Calu3 (cell line): ENCODE data around the gene C1orf35. TPM values are rescaled to one million over a fixed set of nuclear protein-coding genes. Genes with fewer than 3 reads are reported as not detected.

Source experiments
- BruUV-seq: library from RNA; stranded (reverse); fragments of 400-500 nt; replicated peaks from 2 replicates; lab custom pipeline; 2021; lab: Mats Ljungman, UMichigan
- CTCF ChIA-PET: fragments of 300-600 bp; sonication (Branson Sonifier 250); formaldehyde crosslinking; loops from one replicate; lab custom pipeline; 2022; ENCODE audit warnings: antibody characterized with exemption; lab: Charles Lee
- DNase-seq: peaks from one replicate; pipeline ENCODE4 v3.0.0; 2022
- H3K27ac Mint-ChIP-seq: one replicate; pipeline ENCODE4 v1.8.0; 2022; ENCODE audit warnings: mixed read lengths; ENCODE audit not compliant: unreplicated experiment
- H3K27me3 Mint-ChIP-seq: one replicate; pipeline ENCODE4 v1.8.0; 2022; ENCODE audit warnings: mixed read lengths; ENCODE audit not compliant: unreplicated experiment
- H3K36me3 Mint-ChIP-seq: one replicate; pipeline ENCODE4 v1.8.0; 2022; ENCODE audit warnings: mild to moderate bottlenecking, moderate library complexity, mixed read lengths; ENCODE audit not compliant: insufficient read depth, unreplicated experiment
- H3K4me1 Mint-ChIP-seq: one replicate; pipeline ENCODE4 v1.8.0; 2022; ENCODE audit warnings: mild to moderate bottlenecking, low read depth, mixed read lengths; ENCODE audit not compliant: unreplicated experiment
- H3K4me3 Mint-ChIP-seq: one replicate; pipeline ENCODE4 v1.8.0; 2022; ENCODE audit warnings: mild to moderate bottlenecking, low read depth, moderate library complexity, mixed read lengths; ENCODE audit not compliant: unreplicated experiment
- H3K9me3 Mint-ChIP-seq: one replicate; pipeline ENCODE4 v1.8.0; 2022; ENCODE audit warnings: low read depth, mixed read lengths; ENCODE audit not compliant: unreplicated experiment
- intact Hi-C: fragments of 100-400 bp; cut with micrococcal nuclease; formaldehyde crosslinking; loops from one replicate; pipeline ENCODE4 v1.10.0; 2022; ENCODE audit not compliant: unreplicated experiment
- total RNA-seq: library from RNA; stranded (reverse); gene quantifications from 2 replicates; pipeline ENCODE4 v1.2.3, GENCODE V29; 2022
- TF ChIP-seq, protein P1 (sequence below): fragments of 200-600 bp; IDR thresholded peaks from one replicate; pipeline ENCODE4 v1.8.0; 2022; ENCODE audit warnings: antibody characterized with exemption; ENCODE audit not compliant: unreplicated experiment

Gene C1orf35
- total RNA-seq, 1 experiment from 2014 or later = 38.1 TPM

DNA sequence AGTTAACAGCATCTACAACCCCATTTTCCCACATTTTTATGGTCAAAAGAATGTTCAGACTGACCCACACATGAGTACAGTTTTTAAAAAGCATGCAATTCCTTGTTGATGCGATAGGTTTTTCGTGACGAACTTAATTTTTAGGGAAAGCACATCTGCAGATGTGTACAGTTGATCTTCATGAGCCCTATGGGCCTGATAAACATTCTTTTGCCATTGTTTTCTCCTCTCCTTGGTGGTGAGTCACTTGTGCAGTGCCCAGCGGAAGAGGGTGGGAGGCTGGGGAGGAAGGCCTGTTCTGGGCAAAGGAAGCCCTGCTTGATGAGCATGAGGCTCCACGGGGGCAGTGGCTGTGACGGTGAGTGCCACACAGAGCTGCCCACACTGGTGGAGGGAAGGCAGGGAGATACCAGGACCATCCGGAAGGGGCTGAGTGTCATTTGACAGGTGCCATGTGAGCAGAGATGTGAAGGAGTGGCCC is 15.3 kb downstream of the C1orf35 start:
- Mint-ChIP-seq H3K4me3 (peak overlapping the region; percentile 53), H3K27ac (peak overlapping the region; percentile 77), H3K36me3 (peaks cover 100% of the 10 kb centered on the region), H3K4me1 (peaks cover 84% of the 10 kb centered on the region), H3K27me3 (no peaks in the 10 kb centered on the region), H3K9me3 (no peaks in the 10 kb centered on the region)
- CTCF ChIA-PET = interaction anchor here (0.8 to 1.4 kb wide), 2 partner anchors 36 to 88 kb away, joined by 3 read pairs; no protein-coding TSS in a partner anchor
- peak; percentile 48 for DNase-seq
- TF ChIP-seq, protein P1, sequence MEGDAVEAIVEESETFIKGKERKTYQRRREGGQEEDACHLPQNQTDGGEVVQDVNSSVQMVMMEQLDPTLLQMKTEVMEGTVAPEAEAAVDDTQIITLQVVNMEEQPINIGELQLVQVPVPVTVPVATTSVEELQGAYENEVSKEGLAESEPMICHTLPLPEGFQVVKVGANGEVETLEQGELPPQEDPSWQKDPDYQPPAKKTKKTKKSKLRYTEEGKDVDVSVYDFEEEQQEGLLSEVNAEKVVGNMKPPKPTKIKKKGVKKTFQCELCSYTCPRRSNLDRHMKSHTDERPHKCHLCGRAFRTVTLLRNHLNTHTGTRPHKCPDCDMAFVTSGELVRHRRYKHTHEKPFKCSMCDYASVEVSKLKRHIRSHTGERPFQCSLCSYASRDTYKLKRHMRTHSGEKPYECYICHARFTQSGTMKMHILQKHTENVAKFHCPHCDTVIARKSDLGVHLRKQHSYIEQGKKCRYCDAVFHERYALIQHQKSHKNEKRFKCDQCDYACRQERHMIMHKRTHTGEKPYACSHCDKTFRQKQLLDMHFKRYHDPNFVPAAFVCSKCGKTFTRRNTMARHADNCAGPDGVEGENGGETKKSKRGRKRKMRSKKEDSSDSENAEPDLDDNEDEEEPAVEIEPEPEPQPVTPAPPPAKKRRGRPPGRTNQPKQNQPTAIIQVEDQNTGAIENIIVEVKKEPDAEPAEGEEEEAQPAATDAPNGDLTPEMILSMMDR = no peak
- no TSS peak for BruUV-seq
- intact Hi-C loops = no loop called here

DNA sequence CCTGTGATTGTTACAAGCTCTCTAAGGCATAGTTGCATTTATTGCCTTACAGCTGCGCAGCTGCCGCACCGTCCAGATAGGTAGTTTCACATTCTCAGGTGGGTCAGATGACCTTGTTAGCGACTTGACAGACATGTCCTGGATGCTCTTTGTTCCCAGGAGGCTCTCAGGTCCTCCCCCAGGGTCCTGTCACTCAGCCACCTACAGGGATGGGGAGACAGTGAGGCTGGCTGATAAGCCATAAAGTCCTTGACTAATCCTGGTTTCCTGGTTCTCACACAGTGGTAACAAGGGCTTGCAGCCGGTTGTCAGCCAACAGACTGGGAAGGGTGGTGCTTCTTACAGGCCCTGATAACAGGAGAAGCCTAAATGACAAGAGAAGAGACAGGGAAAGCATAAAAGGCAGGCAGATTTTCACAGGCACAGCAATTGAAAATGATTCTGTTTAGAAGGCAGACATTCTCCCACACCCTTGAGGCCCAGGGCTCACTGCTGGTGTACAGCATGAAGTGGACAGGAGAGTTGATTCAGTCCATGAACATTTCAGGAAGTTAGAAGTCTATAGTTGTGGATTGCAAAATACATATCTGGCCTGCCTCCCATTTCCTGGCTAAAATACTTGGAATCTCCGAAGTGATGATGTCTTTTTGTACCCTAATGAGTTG is 17.7 kb downstream of the C1orf35 start:
- no peaks in the 10 kb centered on the region for H3K27me3 Mint-ChIP-seq
- DNase-seq = no peak
- peak overlapping the region; percentile 89 for H3K4me3 Mint-ChIP-seq
- TF ChIP-seq, protein P1 = no peak
- no TSS peak for BruUV-seq
- H3K27ac Mint-ChIP-seq = peak overlapping the region; percentile 97
- peaks cover 94% of the 10 kb centered on the region for H3K36me3 Mint-ChIP-seq
- CTCF ChIA-PET = interaction anchor here (0.9 kb wide), 1 partner anchor 81 kb away, joined by 3 read pairs; no protein-coding TSS in a partner anchor
- H3K4me1 Mint-ChIP-seq = peaks cover 75% of the 10 kb centered on the region
- intact Hi-C loops = loop anchor here (1.0 kb wide), 1 partner anchor 46 kb away; no protein-coding TSS in a partner anchor
- H3K9me3 Mint-ChIP-seq = no peaks in the 10 kb centered on the region

DNA sequence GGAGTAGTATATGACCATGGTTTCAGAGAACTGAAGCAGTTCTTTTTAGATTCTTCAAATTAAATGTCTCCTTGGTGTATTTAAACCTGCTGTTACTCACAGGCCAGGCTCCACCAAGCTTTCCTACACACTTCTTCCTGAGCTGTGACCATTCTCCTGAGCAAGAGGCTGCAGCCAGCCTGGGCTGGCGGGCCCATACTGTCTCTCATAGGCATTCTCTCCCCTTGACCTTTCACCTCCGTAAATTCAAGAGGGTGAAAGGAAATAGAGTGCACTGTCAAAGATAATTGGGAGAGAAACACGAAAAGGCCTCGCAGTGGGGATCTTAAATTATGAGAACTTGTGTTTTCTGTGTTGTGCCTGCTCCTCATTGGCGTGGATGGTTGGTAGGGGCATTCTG is 18.3 kb downstream of the C1orf35 start:
- intact Hi-C loops = loop anchor here (1.0 kb wide), 1 partner anchor 47 kb away; no protein-coding TSS in a partner anchor
- Mint-ChIP-seq H3K27me3 (no peaks in the 10 kb centered on the region), H3K4me1 (peaks cover 69% of the 10 kb centered on the region), H3K9me3 (no peaks in the 10 kb centered on the region), H3K27ac (peak overlapping the region; percentile 97), H3K4me3 (peak overlapping the region; percentile 89), H3K36me3 (peaks cover 88% of the 10 kb centered on the region)
- TF ChIP-seq, protein P1 = no peak
- DNase-seq = no peak
- no TSS peak for BruUV-seq
- CTCF ChIA-PET = interaction anchor here (0.9 kb wide), 1 partner anchor 80 kb away, joined by 3 read pairs; no protein-coding TSS in a partner anchor

DNA sequence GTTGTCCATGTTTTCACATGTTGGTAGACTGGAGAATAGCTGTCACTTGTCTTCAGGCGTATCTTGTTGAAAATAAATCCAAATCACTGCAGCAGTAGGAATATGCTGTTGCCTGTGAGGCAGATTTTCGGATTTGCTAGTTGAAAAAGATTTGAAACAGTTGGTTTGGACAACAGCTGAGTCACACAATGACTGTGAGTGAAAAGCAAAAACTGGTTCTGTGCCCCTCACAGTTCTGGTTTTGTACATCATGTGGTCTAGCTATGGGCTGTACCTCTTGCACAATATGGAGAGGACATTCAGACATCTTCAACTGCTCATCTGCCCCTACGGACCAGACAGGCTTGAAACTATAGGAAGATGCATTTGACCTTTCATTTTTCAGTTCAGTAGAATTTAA is 18.8 kb downstream of the C1orf35 start:
- TF ChIP-seq, protein P1 = no peak
- Mint-ChIP-seq H3K4me3 (peak overlapping the region; percentile 89), H3K9me3 (no peaks in the 10 kb centered on the region), H3K4me1 (peaks cover 64% of the 10 kb centered on the region), H3K36me3 (peaks cover 83% of the 10 kb centered on the region), H3K27me3 (no peaks in the 10 kb centered on the region), H3K27ac (peak overlapping the region; percentile 97)
- intact Hi-C loops = no loop called here
- BruUV-seq = TSS peak; percentile 34
- CTCF ChIA-PET = interaction anchor here (0.9 to 1.5 kb wide), 3 partner anchors 18 to 85 kb away, joined by 3 to 5 read pairs (median 5); no protein-coding TSS in a partner anchor
- DNase-seq = no peak
